ENCODE results near the gene DHRSX.
"Not testable (repeated sequence)": the region's sequence is repeated elsewhere in the genome, so short reads cannot be mapped to it uniquely, and the experiment has no call there.

Gene DHRSX

GRCh38 chrX:2463973-2464676 is 36.7 kb downstream of the DHRSX start:
- no peak for TF ChIP-seq CTCF (IDR thresholded peaks at IDR 0.05; ENCODE audit: low read depth, low read length)
- no peak for TF ChIP-seq MAX (IDR thresholded peaks at IDR 0.05; ENCODE audit: low read depth, low read length)
- TF ChIP-seq POLR2A (IDR thresholded peaks at IDR 0.05; ENCODE audit: extremely low read depth, insufficient read length): no peak
- no peak for TF ChIP-seq MYC (IDR thresholded peaks at IDR 0.05; ENCODE audit: low read depth, low read length)
- DNase-seq (ENCODE audit: low read depth): peak; percentile 51
- no peak overlapping the region for H3K4me3 ChIP-seq (ENCODE audit: low read depth, low read length)

- not testable (repeated sequence) for H3K4me3 ChIP-seq (ENCODE audit: low read depth, low read length); DNase-seq (ENCODE audit: low read depth)
These were observed 37.3 kb downstream of the DHRSX start for GRCh38 chrX:2463481-2463880.

- no peak for DNase-seq (ENCODE audit: low read depth)
- TF ChIP-seq POLR2A (IDR thresholded peaks at IDR 0.05; ENCODE audit: extremely low read depth, insufficient read length) (no peak), MYC (IDR thresholded peaks at IDR 0.05; ENCODE audit: low read depth, low read length) (no peak), MAX (IDR thresholded peaks at IDR 0.05; ENCODE audit: low read depth, low read length) (no peak), CTCF (IDR thresholded peaks at IDR 0.05; ENCODE audit: low read depth, low read length) (no peak)
- no peak overlapping the region for H3K4me3 ChIP-seq (ENCODE audit: low read depth, low read length)
These were observed 38.0 kb downstream of the DHRSX start for GRCh38 chrX:2462780-2463179.

GRCh38 chrX:2462074-2462473 is 38.7 kb downstream of the DHRSX start:
- TF ChIP-seq CTCF (IDR thresholded peaks at IDR 0.05; ENCODE audit: low read depth, low read length) (no peak), POLR2A (IDR thresholded peaks at IDR 0.05; ENCODE audit: extremely low read depth, insufficient read length) (no peak), MYC (IDR thresholded peaks at IDR 0.05; ENCODE audit: low read depth, low read length) (no peak), MAX (IDR thresholded peaks at IDR 0.05; ENCODE audit: low read depth, low read length) (no peak)
- no peak overlapping the region for H3K4me3 ChIP-seq (ENCODE audit: low read depth, low read length)
- DNase-seq (ENCODE audit: low read depth): no peak

GRCh38 chrX:2461711-2462016 is 39.1 kb downstream of the DHRSX start:
- TF ChIP-seq POLR2A (IDR thresholded peaks at IDR 0.05; ENCODE audit: extremely low read depth, insufficient read length) (no peak), CTCF (IDR thresholded peaks at IDR 0.05; ENCODE audit: low read depth, low read length) (no peak), MYC (IDR thresholded peaks at IDR 0.05; ENCODE audit: low read depth, low read length) (no peak), MAX (IDR thresholded peaks at IDR 0.05; ENCODE audit: low read depth, low read length) (no peak)

GRCh38 chrX:2460821-2461710 is 39.7 kb downstream of the DHRSX start:
- peak; percentile 6 for DNase-seq (ENCODE audit: low read depth)
- H3K4me3 ChIP-seq (ENCODE audit: low read depth, low read length): not testable (repeated sequence)

More at GRCh38 chrX:2461711-2462016, 39.1 kb downstream of the DHRSX start:
- no peak overlapping the region for H3K4me3 ChIP-seq (ENCODE audit: low read depth, low read length)
- DNase-seq (ENCODE audit: low read depth): no peak

GRCh38 chrX:2460048-2460447 is 40.7 kb downstream of the DHRSX start:
- not testable (repeated sequence) for DNase-seq (ENCODE audit: low read depth); H3K4me3 ChIP-seq (ENCODE audit: low read depth, low read length)

Measured in NB4 (cell line).